PC-9 (cell line): ENCODE measurements around the gene STING1. TPM values are rescaled to one million over a fixed set of nuclear protein-coding genes. Genes with fewer than 3 reads are reported as not detected.
"Not testable (repeated sequence)": the region's sequence is repeated elsewhere in the genome, so short reads cannot be mapped to it uniquely, and the experiment has no call there.

Experiments
- BruUV-seq: library from RNA; stranded (reverse); fragments of 400-500 nt; replicated peaks from 2 replicates; lab custom pipeline; 2021; lab: Mats Ljungman, UMichigan
- CTCF ChIA-PET: fragments of 300-600 bp; sonication (Branson Sonifier 250); formaldehyde crosslinking; loops from one replicate; lab custom pipeline; 2022; ENCODE audit warnings: antibody characterized with exemption; lab: Charles Lee
- POLR2A ChIA-PET: fragments of 300-600 bp; sonication (Branson Sonifier 250); formaldehyde crosslinking; loops from one replicate; lab custom pipeline; 2022; ENCODE audit warnings: antibody characterized with exemption; ENCODE audit not compliant: unreplicated experiment; lab: Charles Lee
- DNase-seq, 2 experiments: peaks; one replicate each; pipeline versions ENCODE4 v3.0.0 to v3.0.0-alpha.2; 2015 to 2022; ENCODE audit warnings: mixed read lengths in 1 of 2
- H2AFZ ChIP-seq: fragments of 200-600 bp; sonication (generic); 2 replicates; pipeline ENCODE4 v1.8.1; 2017; ENCODE audit warnings: antibody characterized with exemption
- H3F3A ChIP-seq: fragments of 200-600 bp; sonication (generic); 2 replicates; pipeline ENCODE4 v1.8.1; 2017; ENCODE audit warnings: antibody characterized with exemption, mild to moderate bottlenecking, low read depth; ENCODE audit not compliant: insufficient read depth
- H3K27ac ChIP-seq: fragments of 200-600 bp; sonication (generic); 2 replicates; pipeline ENCODE4 v1.6.1; 2016; ENCODE audit warnings: mixed run types
- H3K27me3 ChIP-seq: fragments of 200-600 bp; sonication (generic); 2 replicates; pipeline ENCODE4 v1.6.1; 2016; ENCODE audit warnings: low read depth, mixed run types; ENCODE audit not compliant: insufficient read depth
- H3K36me3 ChIP-seq: fragments of 200-600 bp; sonication (generic); 2 replicates; pipeline ENCODE4 v1.6.1; 2016; ENCODE audit warnings: low read depth, mixed run types
- H3K4me1 ChIP-seq: fragments of 200-600 bp; sonication (generic); replicated peaks from 2 replicates; pipeline ENCODE4 v1.6.1; 2016; ENCODE audit warnings: mixed run types; ENCODE audit not compliant: insufficient read depth
- H3K4me2 ChIP-seq: fragments of 200-600 bp; sonication (generic); 2 replicates; pipeline ENCODE4 v1.6.1; 2017; ENCODE audit warnings: mixed run types
- H3K4me3 ChIP-seq: fragments of 200-600 bp; sonication (generic); 2 replicates; pipeline ENCODE4 v1.6.1; 2016; ENCODE audit warnings: mixed run types
- H3K79me2 ChIP-seq: fragments of 200-600 bp; sonication (generic); 2 replicates; pipeline ENCODE4 v1.6.1; 2017; ENCODE audit warnings: low read depth, mixed run types
- H3K9me2 ChIP-seq: fragments of 200-600 bp; sonication (generic); 2 replicates; pipeline ENCODE4 v1.8.1; 2017; ENCODE audit warnings: mild to moderate bottlenecking; ENCODE audit not compliant: insufficient read depth
- H3K9me3 ChIP-seq: fragments of 200-600 bp; sonication (generic); 2 replicates; pipeline ENCODE4 v1.8.1; 2016; ENCODE audit warnings: low read depth; ENCODE audit not compliant: insufficient read depth
- H4K20me1 ChIP-seq: fragments of 200-600 bp; sonication (generic); 2 replicates; pipeline ENCODE4 v1.8.1; 2017; ENCODE audit not compliant: insufficient read depth
- EZH2 ChIP-seq: fragments of 200-600 bp; sonication (generic); IDR thresholded peaks from 2 replicates; pipeline ENCODE4 v1.8.0; 2017; ENCODE audit warnings: antibody characterized with exemption, low read depth
- intact Hi-C: fragments of 100-400 bp; cut with micrococcal nuclease; formaldehyde crosslinking; loops from one replicate; pipeline ENCODE4 v1.10.0; 2022; ENCODE audit not compliant: unreplicated experiment
- total RNA-seq: library from RNA; stranded (reverse); gene quantifications from 2 replicates; pipeline ENCODE4 v1.2.3, GENCODE V29; 2021
- TF ChIP-seq, protein P1 (sequence below): fragments of 200-600 bp; sonication (generic); conservative IDR thresholded peaks from 2 replicates; pipeline ENCODE4 v1.6.1; 2017; ENCODE audit warnings: mixed run types, antibody characterized with exemption, mild to moderate bottlenecking, moderate library complexity

Gene STING1
- total RNA-seq, 1 experiment from 2014 or later = 27.6 TPM

DNA sequence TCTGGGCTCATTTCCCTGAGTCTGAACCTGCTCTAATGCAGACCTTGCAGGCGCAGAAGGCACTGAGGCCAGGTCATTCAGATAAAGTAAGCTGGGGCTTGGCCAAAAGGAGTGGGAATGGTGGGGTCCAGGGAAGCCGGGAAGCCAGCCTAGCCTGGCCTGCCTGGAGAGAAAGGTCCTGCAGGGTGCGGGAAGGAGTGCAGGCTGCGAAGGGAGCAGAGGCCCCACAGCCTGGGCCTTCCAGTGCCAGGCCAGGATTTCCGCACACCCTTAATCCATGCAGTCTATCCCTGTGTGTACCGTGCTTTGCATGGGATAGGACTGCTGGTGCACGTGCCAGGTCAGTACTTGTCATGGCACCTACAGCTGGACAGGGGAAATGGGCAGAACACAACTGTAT is 3.6 kb upstream of the STING1 start:
- ChIA-PET POLR2A (no interaction called here), CTCF (no interaction called here)
- no peak overlapping the region for H3K4me2 ChIP-seq
- DNase-seq = no peak
- no peaks in the 10 kb centered on the region for H3K9me2 ChIP-seq
- H3F3A ChIP-seq = peaks cover 31% of the 10 kb centered on the region
- TF ChIP-seq EZH2 = no peak
- TF ChIP-seq, protein P1, sequence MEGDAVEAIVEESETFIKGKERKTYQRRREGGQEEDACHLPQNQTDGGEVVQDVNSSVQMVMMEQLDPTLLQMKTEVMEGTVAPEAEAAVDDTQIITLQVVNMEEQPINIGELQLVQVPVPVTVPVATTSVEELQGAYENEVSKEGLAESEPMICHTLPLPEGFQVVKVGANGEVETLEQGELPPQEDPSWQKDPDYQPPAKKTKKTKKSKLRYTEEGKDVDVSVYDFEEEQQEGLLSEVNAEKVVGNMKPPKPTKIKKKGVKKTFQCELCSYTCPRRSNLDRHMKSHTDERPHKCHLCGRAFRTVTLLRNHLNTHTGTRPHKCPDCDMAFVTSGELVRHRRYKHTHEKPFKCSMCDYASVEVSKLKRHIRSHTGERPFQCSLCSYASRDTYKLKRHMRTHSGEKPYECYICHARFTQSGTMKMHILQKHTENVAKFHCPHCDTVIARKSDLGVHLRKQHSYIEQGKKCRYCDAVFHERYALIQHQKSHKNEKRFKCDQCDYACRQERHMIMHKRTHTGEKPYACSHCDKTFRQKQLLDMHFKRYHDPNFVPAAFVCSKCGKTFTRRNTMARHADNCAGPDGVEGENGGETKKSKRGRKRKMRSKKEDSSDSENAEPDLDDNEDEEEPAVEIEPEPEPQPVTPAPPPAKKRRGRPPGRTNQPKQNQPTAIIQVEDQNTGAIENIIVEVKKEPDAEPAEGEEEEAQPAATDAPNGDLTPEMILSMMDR = no peak
- no peaks in the 10 kb centered on the region for H3K79me2 ChIP-seq
- H3K27ac ChIP-seq = no peak overlapping the region
- no peaks in the 10 kb centered on the region for H3K36me3 ChIP-seq
- peaks cover 22% of the 10 kb centered on the region for H3K4me1 ChIP-seq
- intact Hi-C loops = no loop called here
- no peaks in the 10 kb centered on the region for H3K9me3 ChIP-seq
- H2AFZ ChIP-seq = no peak overlapping the region
- no peak overlapping the region for H3K4me3 ChIP-seq
- BruUV-seq = no TSS peak
- H3K27me3 ChIP-seq = no peaks in the 10 kb centered on the region
- no peaks in the 10 kb centered on the region for H4K20me1 ChIP-seq

DNA sequence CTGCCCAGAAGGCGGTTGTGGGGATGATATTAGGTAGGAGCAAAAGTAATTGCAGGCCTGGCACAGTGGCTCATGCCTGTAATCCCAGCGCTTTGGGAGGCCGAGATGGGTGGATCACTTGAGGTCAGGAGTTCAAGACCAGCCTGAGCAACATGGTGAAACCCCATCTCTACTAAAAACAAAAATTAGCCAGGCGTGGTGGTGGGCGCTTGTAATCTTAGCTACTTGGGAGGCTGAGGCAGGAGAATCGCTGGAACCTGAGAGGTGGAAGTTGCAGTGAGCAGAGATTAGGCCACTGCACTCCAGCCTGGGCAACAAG is 291 bp upstream of the STING1 start:
- H3K4me2 ChIP-seq = peak overlapping the region; percentile 76
- peak overlapping the region; percentile 39; the same call in 1 of the 2 replicates for H3K4me3 ChIP-seq
- H3K79me2 ChIP-seq, H4K20me1 ChIP-seq, H3K9me3 ChIP-seq, H3K36me3 ChIP-seq, CTCF ChIA-PET, H3K9me2 ChIP-seq, BruUV-seq, H3K27me3 ChIP-seq, DNase-seq: not testable (repeated sequence)
- H2AFZ ChIP-seq = peak overlapping the region; percentile 79
- peak overlapping the region; percentile 80 for H3K27ac ChIP-seq
- intact Hi-C loops = loop anchor here (1.0 kb wide), 1 partner anchor 30 kb away; no protein-coding TSS in a partner anchor
- POLR2A ChIA-PET = interaction anchor here (0.5 to 1.1 kb wide), 6 partner anchors 13 to 220 kb away, joined by 3 to 7 read pairs (median 3); partner anchors contain the start of gene DNAJC18
- peaks cover 31% of the 10 kb centered on the region for H3F3A ChIP-seq
- peaks cover 28% of the 10 kb centered on the region for H3K4me1 ChIP-seq

DNA sequence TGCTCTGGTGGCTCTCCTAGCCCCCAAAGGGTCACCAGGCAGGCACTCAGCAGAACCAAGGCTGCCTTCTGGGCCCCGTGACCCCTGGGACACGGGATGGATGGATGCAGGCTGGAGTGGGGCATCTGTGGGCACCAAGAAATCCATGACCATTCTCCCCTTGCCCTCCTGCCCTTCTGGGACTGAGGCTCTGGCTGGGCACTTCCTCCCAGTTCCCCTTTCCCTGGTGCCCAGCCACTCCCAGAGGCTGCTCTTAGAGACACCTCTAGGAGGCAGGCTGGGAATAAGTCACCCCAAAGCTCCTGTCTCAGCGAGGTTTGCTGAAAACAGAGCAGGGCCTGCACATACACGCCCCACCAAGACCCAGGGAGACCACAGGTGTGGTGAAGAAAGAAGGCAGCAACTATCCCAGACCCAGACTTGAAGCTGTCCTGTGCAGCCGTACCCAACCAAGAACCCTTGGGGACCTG is 943 bp downstream of the STING1 start:
- Histone ChIP-seq H3K27ac (peak overlapping the region; percentile 80), H3K36me3 (no peaks in the 10 kb centered on the region), H3K4me3 (peak overlapping the region; percentile 39; the same call in 1 of the 2 replicates), H2AFZ (peak overlapping the region; percentile 79; the same call in 1 of the 2 replicates), H3K9me3 (no peaks in the 10 kb centered on the region), H4K20me1 (no peaks in the 10 kb centered on the region), H3F3A (peaks cover 31% of the 10 kb centered on the region), H3K9me2 (no peaks in the 10 kb centered on the region), H3K4me1 (peaks cover 28% of the 10 kb centered on the region), H3K27me3 (no peaks in the 10 kb centered on the region), H3K4me2 (peak overlapping the region; percentile 76), H3K79me2 (no peaks in the 10 kb centered on the region)
- BruUV-seq = no TSS peak
- intact Hi-C loops = loop anchor here (1.0 kb wide), 1 partner anchor 32 kb away; no protein-coding TSS in a partner anchor
- DNase-seq = no peak
- POLR2A ChIA-PET = interaction anchor here (0.6 to 0.7 kb wide), 3 partner anchors 59 to 1150 kb away, joined by 3 to 7 read pairs (median 5); partner anchors contain the start of genes CDC25C and MATR3
- CTCF ChIA-PET = interaction anchor here (0.6 to 1.4 kb wide), 3 partner anchors 32 to 79 kb away, joined by 3 to 6 read pairs (median 3); no protein-coding TSS in a partner anchor
- TF ChIP-seq, protein P1 = no peak; the same call in 1 of the 2 replicates
- TF ChIP-seq EZH2 = no peak
